Esophagus muscularis mucosa (tissue), 4 donors: ENCODE data around the gene TAF11L14.

ENCODE experiments used
- CTCF ChIP-seq, 3 experiments: fragments of 200-600 bp in 2 of 3; fragments of 450-650 bp in 1 of 3; sonication (generic) in 2 of 3; IDR thresholded peaks; one replicate each; pipeline ENCODE4 v1.5.1; 2017 to 2019; ENCODE audit warnings: antibody characterized with exemption in 3 of 3, mild to moderate bottlenecking in 2 of 3, moderate library complexity in 1 of 3
- EP300 ChIP-seq: sonication (generic); formaldehyde crosslinking; IDR thresholded peaks from one replicate; pipeline ENCODE4 v1.6.1; 2017; ENCODE audit warnings: antibody characterized with exemption
- POLR2A ChIP-seq: fragments of 450-650 bp; IDR thresholded peaks from one replicate; pipeline ENCODE4 v1.6.1; 2017; ENCODE audit warnings: antibody characterized with exemption, moderate library complexity, mild to moderate bottlenecking, low read depth
- POLR2AphosphoS5 ChIP-seq, 2 donors: sonication (generic); formaldehyde crosslinking; IDR thresholded peaks; one replicate each; pipeline ENCODE4 v1.6.1; 2017; ENCODE audit warnings: antibody characterized with exemption in 2 of 2

DNA sequence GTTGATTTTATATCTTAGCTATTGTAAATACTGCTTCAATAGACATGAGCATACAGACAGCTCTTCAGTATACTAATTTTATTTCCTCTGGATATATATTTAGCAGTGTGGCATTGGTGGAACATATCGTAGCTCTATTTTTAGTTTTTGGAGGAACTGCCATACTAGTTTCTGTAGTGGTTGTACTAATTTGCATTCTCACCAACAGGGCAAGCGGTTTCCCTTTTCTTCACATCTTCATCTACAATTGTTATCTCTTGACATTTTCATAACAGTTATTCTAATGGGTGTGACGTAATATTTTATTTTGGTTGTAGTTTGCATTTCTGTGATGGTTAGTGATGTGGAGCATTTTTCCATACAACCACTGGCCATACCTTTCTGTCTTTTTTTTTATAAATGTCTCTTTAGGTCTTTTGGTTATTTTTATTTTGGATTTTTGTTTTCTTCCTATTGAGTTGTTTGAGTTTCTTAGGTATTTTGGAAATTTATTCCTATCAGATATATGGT lies 32.5 kb downstream of the TAF11L14 start:
- TF ChIP-seq CTCF (IDR thresholded peaks at IDR 0.05) (no peak), POLR2A (no peak), EP300 (no peak), POLR2AphosphoS5 (IDR thresholded peaks at IDR 0.05) (no peak)
